Measurements from ENCODE around the gene IGSF22.

DNA sequence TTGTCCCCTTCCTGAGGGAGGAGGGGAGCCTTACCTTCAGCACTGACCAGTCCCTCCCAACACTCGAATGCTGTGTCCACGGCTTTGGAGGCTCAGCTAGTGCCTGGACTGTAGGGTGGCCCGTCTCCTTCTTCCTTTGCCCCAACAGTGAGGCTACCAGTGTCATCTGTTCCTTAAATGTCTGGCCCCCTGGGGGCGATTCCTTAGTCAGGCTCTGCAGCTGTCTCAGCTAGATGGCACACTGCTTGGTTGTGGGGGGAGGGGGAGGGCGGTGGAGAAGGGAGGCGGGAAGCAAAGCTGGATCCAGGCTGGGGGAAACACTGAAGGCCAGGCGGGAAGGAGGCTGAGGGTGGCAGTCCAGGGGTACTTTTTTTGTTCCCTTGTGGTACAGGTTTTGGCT, at the start of gene IGSF22:
- TF ChIP-seq CTCF (IDR thresholded peaks at IDR 0.05; ENCODE audit: low read length) (no peak), EZH2 (optimal IDR thresholded peaks at IDR 0.05; ENCODE audit: low read depth, low read length) (no peak)
